Putamen (tissue), 1 donor: ENCODE measurements around the gene SCAPER.

Experiments used
- DNase-seq: peaks from one replicate; pipeline ENCODE4 v3.0.0-alpha.2; 2016; ENCODE audit warnings: low spot score

The SCAPER gene

GRCh38 chr15:76398317-76399104 is 506.6 kb downstream of the SCAPER start:
- no peak for DNase-seq

DNA sequence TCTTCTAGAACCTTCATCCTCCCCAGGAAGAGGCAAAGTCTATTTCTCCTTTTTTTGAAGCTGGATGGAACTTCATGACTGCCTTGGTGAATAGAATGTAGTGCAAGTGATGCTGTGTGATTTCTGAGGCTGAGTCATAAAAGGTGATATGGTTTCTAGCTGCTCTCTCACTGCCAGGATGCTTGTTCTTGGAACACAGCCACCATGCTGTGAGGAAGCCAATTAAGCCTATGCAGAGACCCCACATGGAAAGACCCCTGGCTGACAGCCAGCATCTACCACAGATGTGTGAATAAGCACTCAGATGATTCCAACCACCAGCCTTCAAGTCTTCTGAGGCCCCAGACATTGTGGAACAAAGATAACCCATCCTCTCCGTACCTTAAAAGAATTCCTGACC is 511.5 kb downstream of the SCAPER start:
- no peak for DNase-seq

GRCh38 chr15:76391847-76392246 is 513.3 kb downstream of the SCAPER start:
- no peak for DNase-seq

- DNase-seq: no peak
Observed at GRCh38 chr15:76391309-76391708, 513.8 kb downstream of the SCAPER start.

DNA sequence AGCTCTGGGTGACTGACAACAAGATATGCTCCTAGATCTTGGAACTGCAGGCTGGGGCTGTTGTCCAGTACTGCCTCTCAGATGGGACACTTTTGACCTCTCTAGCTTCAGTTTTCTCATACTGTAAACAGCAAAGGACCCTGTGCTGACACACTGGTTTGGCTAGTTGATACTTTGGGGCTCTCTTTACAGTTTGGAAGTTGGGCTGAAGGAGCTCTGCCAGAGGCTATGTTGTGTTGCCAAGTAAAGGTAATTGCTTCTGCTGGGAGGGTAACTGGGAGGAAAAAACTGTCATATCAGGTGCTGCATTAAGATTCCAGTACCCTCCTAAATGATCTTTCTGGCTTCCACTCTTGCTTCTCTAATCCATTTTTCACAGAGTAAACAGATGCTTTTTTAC is 514.6 kb downstream of the SCAPER start:
- DNase-seq: no peak

DNA sequence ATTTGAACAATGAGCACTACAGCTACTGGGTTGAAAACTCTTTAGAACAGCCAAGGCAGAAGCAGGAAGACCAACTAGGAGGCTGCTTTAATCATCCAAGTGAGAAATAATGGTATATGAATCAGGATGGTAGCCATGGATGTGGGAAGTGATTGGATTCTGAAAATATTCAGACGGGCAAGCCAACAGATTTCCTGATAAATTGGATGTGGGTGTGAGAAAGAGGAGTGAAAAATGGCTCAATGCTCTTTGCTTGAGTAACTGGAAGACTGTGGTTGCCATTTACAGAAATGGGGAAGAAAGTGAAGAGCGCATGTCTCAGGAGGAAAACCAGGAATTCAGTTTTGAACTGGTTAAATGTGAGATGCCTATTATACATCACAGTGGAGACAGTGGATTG is 518.2 kb downstream of the SCAPER start:
- DNase-seq: no peak

- DNase-seq: no peak
Observed at GRCh38 chr15:76386178-76386577, 519.0 kb downstream of the SCAPER start.

DNA sequence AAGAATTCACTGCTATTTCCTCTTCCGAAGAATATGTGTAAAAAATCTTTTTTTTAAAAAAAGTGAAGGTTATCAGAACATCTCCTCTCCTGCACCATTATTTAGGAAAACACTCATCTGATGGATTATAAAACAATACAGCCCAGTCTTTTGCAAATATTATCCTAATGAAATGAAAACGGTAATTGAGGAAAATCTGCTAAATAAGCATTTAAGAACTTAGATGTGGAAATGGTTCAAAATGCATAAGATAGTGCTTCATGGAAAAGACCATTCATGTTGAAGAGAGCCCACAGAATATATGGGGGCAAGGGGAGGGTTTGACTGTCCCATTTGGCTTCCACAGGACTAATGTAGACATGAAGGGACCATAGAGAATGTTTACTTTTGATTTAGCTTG is 520.7 kb downstream of the SCAPER start:
- no peak for DNase-seq

GRCh38 chr15:76382987-76383728 is 522.0 kb downstream of the SCAPER start:
- no peak for DNase-seq

DNA sequence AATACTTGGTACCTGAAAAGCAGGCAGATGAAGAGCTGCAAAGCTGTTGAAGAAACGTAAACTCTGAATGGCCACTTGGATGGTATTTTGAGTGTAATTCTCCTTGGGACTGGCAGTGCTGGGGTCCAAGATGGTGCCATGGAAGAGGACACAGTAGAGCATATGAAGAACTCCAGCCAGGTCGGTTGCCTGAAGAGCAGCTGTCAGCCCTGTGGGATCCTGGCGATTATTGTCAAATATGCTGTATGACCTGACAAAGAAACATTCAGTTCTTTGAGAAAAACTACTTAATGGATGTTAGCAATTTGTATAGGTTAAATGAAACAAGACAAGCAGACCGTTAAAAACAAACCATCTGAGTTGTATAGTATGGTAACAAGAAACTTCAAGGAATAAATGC is 523.8 kb downstream of the SCAPER start:
- DNase-seq: no peak

- no peak for DNase-seq
Observed at GRCh38 chr15:76380249-76380648, 524.9 kb downstream of the SCAPER start.

DNA sequence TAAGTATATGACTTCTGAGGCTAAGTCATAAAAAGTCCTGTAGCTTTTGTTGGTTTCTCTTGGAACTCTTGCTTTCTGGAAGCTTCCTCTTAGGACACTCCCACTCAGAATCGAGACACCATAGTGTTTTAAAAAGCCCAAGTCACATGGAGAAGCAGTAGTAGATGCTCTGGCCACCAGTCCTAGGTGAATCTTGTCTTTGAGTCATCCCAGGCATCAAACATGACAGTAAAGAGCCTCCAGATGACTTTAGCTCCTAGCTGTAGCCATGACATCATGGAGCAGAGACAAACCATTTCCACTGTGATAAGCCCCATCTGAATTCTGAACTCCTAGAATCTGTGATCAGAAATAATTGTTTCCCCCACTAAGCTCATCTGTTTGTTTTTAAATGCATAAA is 526.4 kb downstream of the SCAPER start:
- DNase-seq: no peak

DNA sequence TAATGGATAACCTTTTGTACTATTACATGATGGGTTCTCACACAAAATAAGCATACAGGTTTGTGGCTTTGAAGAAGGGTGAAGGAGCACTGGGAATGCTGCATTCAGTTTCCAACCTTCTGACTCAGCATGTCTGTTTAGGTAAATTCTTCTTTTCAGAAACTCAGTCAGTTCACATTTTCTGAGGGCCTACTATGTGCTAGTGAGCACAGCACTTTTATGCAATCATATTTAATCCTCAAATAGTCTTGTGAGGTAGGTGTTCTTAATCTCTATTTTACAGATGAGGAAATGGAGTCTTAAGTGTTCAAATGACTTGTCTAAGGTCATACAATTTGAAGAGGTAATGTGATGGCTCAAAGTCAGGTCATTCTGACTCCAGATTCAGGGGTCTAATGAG is 527.4 kb downstream of the SCAPER start:
- DNase-seq: no peak

DNA sequence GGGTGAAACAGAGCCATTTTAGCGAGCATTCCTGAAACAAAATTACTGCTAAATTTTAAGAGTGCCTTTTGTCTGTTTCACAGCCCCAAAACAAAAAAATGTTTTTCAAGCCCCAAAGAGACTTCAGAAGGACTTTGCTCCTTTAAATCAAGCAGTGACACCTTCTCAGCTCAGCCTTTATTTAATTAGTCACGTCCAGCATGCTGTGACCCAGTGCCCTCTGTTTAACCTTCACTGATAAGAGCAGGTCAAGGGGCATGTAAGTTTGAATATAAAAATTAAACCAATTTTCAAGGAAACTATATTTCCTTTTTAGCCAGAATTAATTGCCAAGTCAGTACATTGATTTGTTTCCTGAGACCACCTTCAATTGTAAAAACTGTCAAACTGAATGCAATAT is 527.9 kb downstream of the SCAPER start:
- no peak for DNase-seq

DNA sequence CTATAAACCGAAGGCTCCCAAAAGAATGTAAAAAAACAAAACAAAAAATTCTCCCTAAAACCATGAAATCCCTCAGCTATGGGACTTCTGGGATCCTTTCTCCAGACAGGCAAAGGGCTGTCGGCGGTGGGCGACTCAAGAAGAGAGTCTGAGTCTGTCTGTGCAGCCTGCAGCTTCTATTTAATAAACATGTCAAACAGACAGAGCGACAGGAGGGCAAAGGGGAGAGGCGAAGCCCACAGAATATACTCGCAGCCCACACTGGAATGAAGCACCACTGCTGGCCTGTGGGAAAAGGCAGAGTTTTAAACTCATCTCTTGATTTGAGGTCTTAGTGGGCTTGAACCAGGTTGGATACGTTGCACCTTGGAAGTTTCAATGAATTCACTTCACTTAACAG is 528.3 kb downstream of the SCAPER start:
- no peak for DNase-seq

DNA sequence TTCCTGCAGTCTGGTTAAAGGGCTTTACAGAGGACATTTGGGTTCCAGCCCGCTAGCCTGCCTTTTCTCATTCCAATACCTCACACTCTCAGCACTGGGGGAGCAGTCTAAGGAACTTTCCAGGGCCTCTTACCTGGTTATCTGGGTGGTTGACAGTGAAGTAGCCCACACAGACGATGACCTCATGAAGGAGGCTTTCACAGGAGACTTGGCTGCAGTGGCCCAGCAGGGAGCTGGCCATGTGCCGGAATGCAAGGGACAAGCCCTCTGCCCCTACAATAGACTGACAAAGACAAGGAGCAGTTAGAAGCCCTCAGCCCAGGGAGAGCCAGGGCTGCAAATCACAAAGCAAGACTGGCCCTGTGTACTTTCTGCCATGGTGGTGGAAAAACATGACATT is 529.1 kb downstream of the SCAPER start:
- no peak for DNase-seq

DNA sequence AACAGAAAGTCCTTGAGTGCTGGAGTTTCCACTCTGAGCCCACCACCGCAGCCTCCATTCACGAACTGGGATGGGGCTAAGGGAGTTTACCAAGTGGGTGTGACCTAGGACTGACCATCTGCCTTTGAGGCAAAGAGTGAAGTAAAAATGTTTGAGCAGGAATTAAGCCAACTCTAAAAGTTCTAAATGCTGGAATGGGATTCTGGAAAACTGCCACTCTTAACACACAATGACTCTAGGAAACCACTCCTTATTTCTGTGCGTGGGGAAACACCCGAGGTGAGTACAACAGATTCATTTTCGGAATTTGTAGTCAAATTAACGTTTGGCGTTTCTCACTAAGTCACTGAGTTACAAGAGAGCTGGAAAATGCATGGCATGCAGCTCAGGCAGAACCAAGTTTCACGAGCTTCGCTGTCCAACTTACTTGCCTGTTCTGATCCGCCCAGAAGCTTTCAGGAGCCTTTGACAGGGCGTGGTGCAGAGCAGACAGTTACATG is 537.0 kb downstream of the SCAPER start:
- DNase-seq: no peak

GRCh38 chr15:76366714-76367113 is 538.4 kb downstream of the SCAPER start:
- DNase-seq: no peak

DNA sequence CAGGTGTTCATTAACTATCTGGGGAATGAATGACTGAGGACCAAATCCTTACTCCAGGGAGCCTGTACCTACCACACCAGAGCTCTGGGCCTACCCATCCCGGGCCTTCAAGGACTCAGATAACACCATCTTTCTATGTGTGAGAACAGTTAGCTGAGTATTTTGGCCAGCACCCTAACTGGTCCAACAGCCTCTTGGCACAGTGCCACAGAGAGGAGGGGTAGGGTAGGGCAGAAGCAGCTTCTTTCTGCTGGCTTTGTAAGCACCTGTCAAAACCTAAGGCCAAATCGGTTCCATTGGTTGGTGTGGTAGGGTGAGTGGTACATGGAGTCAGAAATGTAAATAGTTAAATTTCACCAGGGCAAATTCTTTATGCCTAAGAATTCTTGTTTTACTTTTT is 541.9 kb downstream of the SCAPER start:
- DNase-seq: no peak

DNA sequence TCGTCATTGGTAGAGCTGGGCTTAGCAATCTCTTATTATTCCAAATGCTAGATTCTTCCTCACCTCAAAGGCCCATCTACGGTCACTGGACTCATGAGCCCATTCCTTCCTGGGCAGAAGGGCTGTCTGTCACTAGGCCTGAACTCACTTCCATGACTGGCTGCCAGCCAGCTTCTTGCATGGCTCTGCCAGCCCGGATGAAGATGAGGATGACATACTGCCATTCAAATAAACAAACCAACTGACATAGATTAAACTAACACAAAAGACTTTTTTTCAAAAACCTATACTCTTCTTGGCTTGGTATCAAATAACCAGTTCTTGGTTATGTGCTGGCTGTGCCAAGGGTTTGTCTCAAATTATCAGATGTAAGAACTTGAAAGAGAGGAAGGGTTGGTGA is 544.7 kb downstream of the SCAPER start:
- no peak for DNase-seq

DNA sequence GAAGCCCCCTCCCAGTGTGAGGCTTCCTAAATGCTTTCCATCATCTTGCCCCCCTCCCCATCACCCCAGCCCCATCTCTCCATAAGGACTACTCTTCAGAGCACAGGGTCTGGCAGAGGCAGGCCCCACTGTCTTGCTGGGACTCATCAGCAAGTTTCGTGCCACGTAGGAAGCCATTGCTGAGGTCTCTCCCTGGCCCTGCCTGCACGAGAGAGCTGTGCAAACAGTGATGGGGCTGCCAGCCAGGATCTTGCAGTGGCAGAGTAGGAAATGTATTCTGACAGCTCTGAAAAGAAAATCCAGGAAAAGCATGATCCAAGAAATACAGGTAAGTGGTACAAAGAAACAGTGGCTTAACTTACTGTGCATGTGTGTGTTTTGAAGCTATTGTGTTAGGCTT is 546.0 kb downstream of the SCAPER start:
- DNase-seq: no peak

DNA sequence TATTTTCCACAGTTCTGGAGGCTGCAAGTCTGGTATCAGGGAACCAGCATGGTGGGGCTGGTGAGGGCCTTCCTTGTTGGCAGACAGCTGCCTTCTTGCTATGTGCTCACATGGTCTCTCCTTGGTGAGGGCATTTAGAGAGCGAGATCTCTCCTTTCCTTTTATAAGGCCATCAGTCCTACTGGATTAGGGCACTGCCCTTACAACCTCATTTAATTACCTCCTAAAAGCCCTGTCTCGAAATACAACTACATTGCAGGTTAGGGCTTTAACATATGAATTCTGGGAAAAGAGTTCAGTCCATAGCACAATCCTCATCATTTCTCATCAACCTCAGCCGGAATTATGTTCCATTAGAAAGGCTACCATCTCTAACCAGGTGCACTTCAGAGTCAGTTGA is 546.7 kb downstream of the SCAPER start:
- DNase-seq: no peak

DNA sequence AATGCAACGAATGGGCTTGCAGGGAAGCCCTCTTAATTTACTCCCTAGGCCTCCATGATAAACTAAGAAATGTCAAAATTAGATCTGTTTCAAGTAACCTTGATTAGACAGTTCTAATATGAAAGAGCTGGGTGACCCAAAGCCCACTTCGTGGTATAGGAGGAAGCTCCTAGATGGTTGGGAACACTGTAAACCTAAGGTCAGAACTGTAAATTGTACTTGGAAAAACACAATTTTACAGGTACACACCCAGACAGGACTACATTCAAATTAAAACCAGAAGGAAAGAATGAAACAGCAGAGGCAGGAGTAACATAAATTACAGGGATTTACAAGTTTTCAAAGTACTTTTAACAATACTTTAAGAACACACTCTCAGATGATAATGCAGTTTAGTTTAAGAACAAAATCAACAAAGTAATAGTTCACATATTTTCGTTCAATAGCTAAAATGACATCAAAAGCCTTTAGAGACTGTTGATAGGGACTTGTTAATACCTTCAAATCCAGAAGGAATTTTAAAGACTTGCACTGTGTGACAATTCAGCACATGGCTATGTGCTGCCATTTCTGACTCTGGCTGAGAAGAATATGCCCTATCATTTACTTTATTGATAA is 550.2 kb downstream of the SCAPER start:
- DNase-seq: no peak
